ENCODE results near the gene MBOAT2. TPM values are rescaled to one million over a fixed set of nuclear protein-coding genes. Genes with fewer than 3 reads are reported as not detected.
"Not testable (repeated sequence)": the region's sequence is repeated elsewhere in the genome, so short reads cannot be mapped to it uniquely, and the experiment has no call there.

MBOAT2 gene
- total and polyA plus RNA-seq, 5 experiments from 2014 or later: 0.82 to 1.8 (median 1.1) TPM; not detected in 1

- H3K4me1 Mint-ChIP-seq: peaks cover 0 to 19% (median 0%) of the 10 kb centered on the region in 4 donors
- DNase-seq (no peak), ATAC-seq (no peak)
- H3K27me3 Mint-ChIP-seq: peaks cover 0 to 1% (median 0%) of the 10 kb centered on the region in 5 donors
- no peak overlapping the region for H3K27ac Mint-ChIP-seq
- no peak overlapping the region for H3K4me3 Mint-ChIP-seq
- no peaks in the 10 kb centered on the region for H3K9me3 Mint-ChIP-seq
- POLR2A ChIA-PET: no interaction called here
- H3K36me3 Mint-ChIP-seq: no peaks in the 10 kb centered on the region
Measured at GRCh38 chr2:8984855-8985254, 18.6 kb downstream of the MBOAT2 start.

DNA sequence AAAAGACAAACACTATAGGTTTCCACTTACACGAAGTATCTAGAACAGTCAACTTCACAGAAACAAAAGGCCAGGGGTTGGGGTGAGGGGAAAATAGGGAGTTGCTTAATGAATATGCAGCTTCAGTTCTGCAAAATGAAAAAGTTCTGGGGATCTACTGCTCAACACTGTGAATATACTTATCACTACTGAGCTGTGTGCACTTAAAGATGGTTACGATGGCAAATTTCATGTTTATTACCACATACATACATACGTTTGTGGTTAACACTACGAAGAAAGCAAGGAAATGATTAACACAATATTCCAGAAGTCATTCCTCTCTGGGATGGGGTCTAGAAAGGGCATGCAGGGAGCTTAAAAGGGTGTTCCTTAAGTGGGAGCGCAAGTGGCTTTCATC lies 19.3 kb downstream of the MBOAT2 start:
- Mint-ChIP-seq H3K4me3 (no peak overlapping the region), H3K27me3 (peaks cover 0 to 1% (median 0%) of the 10 kb centered on the region in 5 donors), H3K4me1 (peaks cover 0 to 19% (median 0%) of the 10 kb centered on the region in 4 donors), H3K36me3 (no peaks in the 10 kb centered on the region), H3K27ac (peak overlapping the region in 1 of 10 donors; percentile 44), H3K9me3 (no peaks in the 10 kb centered on the region)
- no peak for ATAC-seq
- no peak for DNase-seq
- POLR2A ChIA-PET: no interaction called here

DNA sequence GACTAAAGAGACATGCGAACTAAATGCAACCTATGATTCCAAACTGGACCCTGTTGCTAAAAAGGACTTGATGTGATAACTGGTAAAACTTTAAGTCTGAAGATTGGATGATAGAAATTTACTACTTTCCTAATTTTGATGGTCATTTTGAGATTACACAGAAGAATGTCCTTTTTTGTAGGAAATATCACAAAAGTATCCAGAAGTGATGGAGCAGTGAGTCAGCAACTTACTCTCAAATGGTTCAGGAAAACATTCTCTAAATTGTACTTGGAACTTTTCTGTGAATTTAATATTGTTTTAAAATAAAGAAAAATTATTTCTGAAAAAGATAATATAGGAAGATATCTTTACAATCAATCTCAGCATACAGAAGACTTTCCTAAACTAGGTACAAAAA lies 19.9 kb downstream of the MBOAT2 start:
- no peak overlapping the region for H3K4me3 Mint-ChIP-seq
- peaks cover 0 to 1% (median 0%) of the 10 kb centered on the region in 5 donors for H3K27me3 Mint-ChIP-seq
- no peaks in the 10 kb centered on the region for H3K36me3 Mint-ChIP-seq
- H3K4me1 Mint-ChIP-seq: peaks cover 0 to 19% (median 0%) of the 10 kb centered on the region in 4 donors
- H3K9me3 Mint-ChIP-seq: no peaks in the 10 kb centered on the region
- H3K27ac Mint-ChIP-seq: no peak overlapping the region
- ATAC-seq: no peak
- POLR2A ChIA-PET: no interaction called here
- DNase-seq: no peak

DNA sequence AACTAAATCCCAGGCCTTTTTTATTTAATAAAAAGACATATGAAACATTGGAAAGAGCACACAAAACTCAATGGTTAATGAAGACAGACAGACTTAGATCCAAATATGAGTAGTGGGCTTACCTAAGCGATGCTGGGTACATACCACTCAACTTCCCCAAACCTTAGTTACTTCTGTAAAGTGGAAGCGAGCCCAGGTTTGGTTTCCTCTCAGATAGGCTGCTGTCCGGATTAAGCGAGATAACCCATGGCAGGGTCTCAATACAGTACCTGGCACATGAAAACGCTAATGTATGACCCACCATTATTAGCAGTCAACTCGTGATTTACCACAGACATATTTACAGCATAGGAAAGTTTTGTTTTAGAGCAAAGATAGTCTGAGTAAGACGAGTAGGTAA lies 21.6 kb downstream of the MBOAT2 start:
- DNase-seq: no peak
- ATAC-seq: no peak
- Mint-ChIP-seq H3K27me3 (peaks cover 0 to 1% (median 0%) of the 10 kb centered on the region in 5 donors), H3K4me1 (peaks cover 0 to 19% (median 0%) of the 10 kb centered on the region in 4 donors), H3K36me3 (no peaks in the 10 kb centered on the region), H3K4me3 (no peak overlapping the region), H3K27ac (no peak overlapping the region), H3K9me3 (no peaks in the 10 kb centered on the region)
- POLR2A ChIA-PET: no interaction called here

DNA sequence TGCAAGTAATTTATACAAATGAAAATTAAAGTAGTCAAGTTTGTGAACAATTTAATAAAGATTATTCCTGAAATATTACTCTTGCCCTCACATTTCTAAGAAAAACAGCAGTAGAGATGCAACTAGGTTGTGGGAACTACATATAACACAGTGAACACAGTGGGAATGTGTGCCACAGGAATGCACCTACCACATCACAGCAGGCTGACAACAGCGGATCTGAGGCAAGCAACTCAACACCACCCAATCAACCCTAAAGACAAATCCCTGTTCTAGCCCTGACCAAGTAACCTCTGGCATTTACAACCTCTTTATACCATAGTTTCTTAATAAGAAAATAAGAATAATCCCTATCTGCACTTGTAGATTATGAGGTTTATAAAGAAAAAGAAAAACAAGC lies 23.4 kb downstream of the MBOAT2 start:
- POLR2A ChIA-PET: no interaction called here
- Mint-ChIP-seq H3K4me3 (no peak overlapping the region), H3K9me3 (no peaks in the 10 kb centered on the region), H3K4me1 (peaks cover 0 to 15% (median 0%) of the 10 kb centered on the region in 4 donors), H3K27ac (no peak overlapping the region), H3K27me3 (peaks cover 0 to 1% (median 0%) of the 10 kb centered on the region in 5 donors), H3K36me3 (no peaks in the 10 kb centered on the region)
- no peak for DNase-seq
- no peak for ATAC-seq

GRCh38 chr2:8977758-8978157 lies 25.7 kb downstream of the MBOAT2 start:
- Mint-ChIP-seq H3K4me1 (peaks cover 0 to 2% (median 0%) of the 10 kb centered on the region in 4 donors), H3K27me3 (peaks cover 0 to 1% (median 0%) of the 10 kb centered on the region in 5 donors), H3K36me3 (no peaks in the 10 kb centered on the region), H3K27ac (no peak overlapping the region), H3K9me3 (no peaks in the 10 kb centered on the region), H3K4me3 (no peak overlapping the region)
- ATAC-seq: no peak
- POLR2A ChIA-PET: no interaction called here
- no peak for DNase-seq

DNA sequence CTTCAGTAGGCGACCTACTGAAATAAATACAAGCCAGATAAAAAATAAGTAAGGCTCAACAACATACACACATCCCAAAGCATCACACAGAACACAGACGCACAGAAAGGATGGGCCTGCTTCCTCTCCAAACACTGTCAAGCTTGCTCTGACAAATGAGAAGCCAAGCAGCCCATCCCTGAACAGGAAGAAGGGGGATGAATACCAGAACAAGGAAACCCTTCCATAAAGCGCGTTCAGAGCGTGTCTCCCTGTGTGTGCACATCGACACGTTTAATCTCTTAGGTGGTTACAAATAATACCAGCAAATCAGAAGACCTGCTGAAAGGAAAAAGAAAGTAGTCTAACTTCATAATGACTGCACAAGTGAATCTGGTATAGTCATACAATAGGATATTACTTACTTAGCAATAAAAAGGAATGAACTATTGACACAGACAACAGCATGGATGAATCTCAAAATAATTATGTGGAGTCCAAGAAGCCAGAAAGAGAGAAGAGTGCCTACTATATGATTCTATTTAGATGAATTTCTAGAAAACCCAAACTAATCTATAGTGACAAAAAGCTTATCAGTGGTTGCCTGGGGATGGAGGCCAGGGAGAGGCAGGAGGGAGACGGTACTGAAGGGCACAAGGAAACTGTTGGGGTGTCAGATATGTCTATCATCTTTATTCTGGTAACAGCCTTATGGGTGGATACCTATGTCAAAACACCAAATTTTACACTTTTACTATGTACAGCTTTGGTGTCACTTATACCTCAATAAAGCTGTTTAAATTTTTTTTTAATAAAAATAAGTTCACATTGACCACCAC lies 26.8 kb downstream of the MBOAT2 start:
- Mint-ChIP-seq H3K4me3 (no peak overlapping the region), H3K36me3 (no peaks in the 10 kb centered on the region), H3K9me3 (no peaks in the 10 kb centered on the region), H3K4me1 (no peaks in the 10 kb centered on the region), H3K27ac (no peak overlapping the region), H3K27me3 (peaks cover 0 to 1% (median 0%) of the 10 kb centered on the region in 5 donors)
- DNase-seq: no peak
- ATAC-seq: no peak
- POLR2A ChIA-PET: no interaction called here

DNA sequence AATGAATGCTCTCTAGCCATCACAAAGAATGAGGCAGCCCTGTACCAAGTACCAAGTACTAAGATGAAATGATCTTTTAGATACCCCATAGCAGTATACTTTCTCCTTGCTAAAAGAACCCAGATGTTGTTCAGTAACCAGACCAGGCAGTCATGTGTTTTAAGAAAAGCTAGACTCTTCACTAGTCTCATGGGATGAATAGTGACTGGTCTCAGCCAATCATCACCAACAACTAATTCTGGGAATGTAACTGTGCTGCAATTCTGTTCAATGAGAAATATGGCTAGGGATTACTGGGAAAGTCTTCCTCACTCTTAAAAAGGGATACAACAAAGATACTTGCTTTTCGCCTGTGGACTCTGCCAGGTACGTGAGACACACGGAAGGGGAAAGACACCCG lies 29.5 kb downstream of the MBOAT2 start:
- Mint-ChIP-seq H3K27ac (no peak overlapping the region), H3K4me3 (no peak overlapping the region), H3K27me3 (peaks cover 0 to 6% (median 0%) of the 10 kb centered on the region in 5 donors), H3K36me3 (no peaks in the 10 kb centered on the region), H3K4me1 (no peaks in the 10 kb centered on the region), H3K9me3 (peaks cover 0 to 4% (median 0%) of the 10 kb centered on the region in 9 donors)
- DNase-seq (no peak), ATAC-seq (no peak)
- POLR2A ChIA-PET: no interaction called here

GRCh38 chr2:8973017-8973416 lies 30.5 kb downstream of the MBOAT2 start:
- POLR2A ChIA-PET, ATAC-seq, H3K27ac Mint-ChIP-seq, DNase-seq, H3K4me1 Mint-ChIP-seq, H3K4me3 Mint-ChIP-seq, H3K36me3 Mint-ChIP-seq, H3K9me3 Mint-ChIP-seq: not testable (repeated sequence)
- H3K27me3 Mint-ChIP-seq: peaks cover 0 to 11% (median 0%) of the 10 kb centered on the region in 5 donors

DNA sequence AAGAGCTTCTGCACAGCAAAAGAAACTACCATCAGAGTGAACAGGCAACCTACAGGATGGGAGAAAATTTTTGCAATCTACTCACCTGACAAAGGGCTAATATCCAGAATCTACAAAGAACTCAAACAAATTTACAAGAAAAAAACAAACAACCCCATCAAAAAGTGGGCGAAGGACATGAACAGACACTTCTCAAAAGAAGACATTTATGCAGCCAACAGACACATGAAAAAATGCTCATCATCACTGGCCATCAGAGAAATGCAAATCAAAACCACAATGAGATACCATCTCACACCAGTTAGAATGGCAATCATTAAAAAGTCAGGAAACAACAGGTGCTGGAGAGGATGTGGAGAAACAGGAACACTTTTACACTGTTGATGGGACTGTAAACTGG lies 30.9 kb downstream of the MBOAT2 start:
- H3K4me1 Mint-ChIP-seq, H3K9me3 Mint-ChIP-seq, H3K27ac Mint-ChIP-seq: not testable (repeated sequence)

DNA sequence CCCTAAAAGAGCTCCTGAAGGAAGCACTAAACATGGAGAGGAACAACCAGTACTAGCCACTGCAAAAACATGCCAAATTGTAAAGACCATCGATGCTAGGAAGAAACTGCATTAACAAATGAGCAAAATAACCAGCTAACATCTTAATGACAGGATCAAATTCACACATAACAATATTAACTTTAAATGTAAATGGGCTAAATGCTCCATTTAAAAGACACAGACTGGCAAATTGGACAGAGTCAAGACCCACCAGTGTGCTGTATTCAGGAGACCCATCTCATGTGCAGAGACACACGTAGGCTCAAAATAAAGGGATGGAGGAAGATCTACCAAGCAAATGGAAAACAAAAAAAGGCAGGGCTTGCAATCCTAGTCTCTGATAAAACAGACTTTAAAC lies 34.1 kb downstream of the MBOAT2 start:
- H3K9me3 Mint-ChIP-seq, ATAC-seq, H3K36me3 Mint-ChIP-seq, H3K4me1 Mint-ChIP-seq, POLR2A ChIA-PET, H3K27ac Mint-ChIP-seq, DNase-seq, H3K4me3 Mint-ChIP-seq: not testable (repeated sequence)
- peaks cover 0 to 11% (median 2%) of the 10 kb centered on the region in 5 donors for H3K27me3 Mint-ChIP-seq

More for the DNA sequence above, 30.9 kb downstream of the MBOAT2 start:
- H3K36me3 Mint-ChIP-seq, POLR2A ChIA-PET, ATAC-seq, DNase-seq, H3K4me3 Mint-ChIP-seq: not testable (repeated sequence)
- H3K27me3 Mint-ChIP-seq: peaks cover 0 to 11% (median 0%) of the 10 kb centered on the region in 5 donors

GRCh38 chr2:8966123-8966908 lies 37.2 kb downstream of the MBOAT2 start:
- no peaks in the 10 kb centered on the region for H3K4me1 Mint-ChIP-seq
- DNase-seq: no peak
- ATAC-seq: no peak
- POLR2A ChIA-PET: no interaction called here
- peaks cover 0 to 7% (median 2%) of the 10 kb centered on the region in 3 donors for H3K36me3 Mint-ChIP-seq
- H3K27me3 Mint-ChIP-seq: peaks cover 0 to 11% (median 3%) of the 10 kb centered on the region in 5 donors
- H3K27ac Mint-ChIP-seq: no peak overlapping the region
- peaks cover 0 to 10% (median 4%) of the 10 kb centered on the region in 9 donors for H3K9me3 Mint-ChIP-seq
- no peak overlapping the region for H3K4me3 Mint-ChIP-seq

Data from naive thymus-derived CD8-positive, alpha-beta T cell (primary cell).